HG03196 (cell line): ENCODE results near the gene ZYX.
"Not testable (repeated sequence)": the region's sequence is repeated elsewhere in the genome, so short reads cannot be mapped to it uniquely, and the experiment has no call there.

ENCODE experiments used
- ATAC-seq: cut with Tn5 transposase; IDR thresholded peaks from one replicate; pipeline ENCODE4 v1.9.1; 2021; ENCODE audit not compliant: unreplicated experiment

The ZYX gene

DNA sequence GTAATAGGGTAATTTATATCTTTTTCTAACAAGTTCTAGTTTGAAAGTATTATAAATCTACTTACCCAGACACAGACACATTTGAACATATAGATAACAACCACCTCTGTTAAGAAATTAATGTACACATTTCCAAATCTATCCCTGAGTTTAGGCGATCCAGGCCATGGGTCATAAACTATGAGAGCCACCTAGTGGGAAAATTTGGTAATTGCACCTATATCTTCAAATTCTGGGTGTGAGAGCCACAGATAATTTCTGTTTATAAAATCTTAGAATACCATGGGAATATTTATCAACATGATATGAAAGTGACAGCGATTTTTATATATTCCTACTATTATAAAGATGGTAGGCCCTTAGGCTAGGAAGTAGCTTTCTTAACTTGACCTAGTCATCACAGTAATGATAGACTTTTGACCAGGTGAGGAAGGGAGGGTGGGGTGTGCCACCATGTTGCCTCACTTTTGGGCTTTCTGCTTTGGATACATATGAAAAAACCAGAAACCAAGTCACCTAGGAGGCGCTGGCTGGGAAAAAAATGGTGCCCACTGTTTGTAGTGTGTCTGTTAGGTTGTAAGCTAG is 35.5 kb downstream of the ZYX start:
- ATAC-seq, result no peak

DNA sequence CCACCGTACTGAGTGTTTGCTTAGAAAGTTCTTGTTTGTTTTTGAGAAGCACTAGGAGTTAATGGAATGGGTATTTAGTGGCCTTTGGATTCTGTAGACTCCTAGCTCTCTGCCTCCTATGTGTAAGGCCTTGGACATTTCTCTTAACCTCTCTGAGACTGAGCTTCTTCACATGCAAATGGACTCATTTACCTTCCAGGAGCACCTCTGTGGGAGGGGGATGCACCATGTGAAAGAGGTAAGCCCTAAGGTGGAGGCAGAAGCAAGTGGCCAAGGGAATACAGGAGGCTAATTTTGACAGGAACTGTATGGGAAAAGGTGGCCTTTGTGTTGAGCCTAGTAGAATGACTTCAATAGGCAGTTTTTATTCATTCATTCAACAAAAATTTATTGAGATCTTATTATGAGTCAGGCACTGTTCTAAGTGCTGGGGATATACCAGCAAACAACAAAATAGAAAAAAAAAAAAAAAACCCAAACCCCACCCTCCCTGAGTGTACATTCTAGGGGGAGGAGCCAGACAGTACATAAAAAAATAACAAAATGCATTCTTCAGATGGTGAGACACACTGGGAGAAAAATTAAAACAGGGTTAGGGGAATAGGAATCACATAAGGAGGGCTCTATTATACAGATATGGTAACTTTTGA is 36.7 kb downstream of the ZYX start:
- ATAC-seq, result no peak

DNA sequence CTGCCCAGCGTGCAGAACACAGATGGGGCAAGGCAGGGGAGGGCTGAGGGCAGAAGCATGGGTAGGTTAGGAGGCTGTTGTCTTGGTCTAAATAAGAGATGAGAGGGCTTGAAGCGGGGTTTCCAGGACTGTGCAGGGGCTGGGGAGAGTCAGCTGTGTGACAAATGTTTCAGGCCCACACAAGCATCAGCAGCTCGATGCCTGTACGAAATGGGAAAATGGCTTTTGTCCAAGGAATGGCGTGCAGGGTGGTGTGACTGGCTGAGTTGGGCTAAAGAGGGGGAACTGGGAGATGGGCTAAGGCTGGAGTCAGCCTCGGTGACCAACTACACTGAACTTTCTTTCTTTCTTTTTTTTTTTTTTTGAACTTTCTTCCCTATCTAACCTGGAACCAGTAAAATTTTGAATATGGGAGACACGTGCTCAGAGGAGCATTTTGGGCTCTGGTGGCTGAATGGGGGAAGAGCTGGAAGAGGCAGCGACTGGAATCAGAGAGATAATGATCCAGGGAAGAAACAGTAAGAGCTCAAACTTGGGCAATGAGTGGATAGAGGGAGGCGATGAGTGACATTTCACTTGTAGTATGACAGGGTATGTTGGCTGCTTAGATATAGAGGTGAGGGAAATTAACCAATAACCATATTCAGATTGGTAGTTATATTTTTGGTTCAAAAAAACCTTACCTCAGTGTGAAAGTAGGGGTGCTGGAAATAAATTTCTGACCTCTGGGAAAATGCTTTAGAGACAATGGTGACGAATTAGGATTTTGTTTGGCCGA is 37.7 kb downstream of the ZYX start:
- no peak for ATAC-seq

DNA sequence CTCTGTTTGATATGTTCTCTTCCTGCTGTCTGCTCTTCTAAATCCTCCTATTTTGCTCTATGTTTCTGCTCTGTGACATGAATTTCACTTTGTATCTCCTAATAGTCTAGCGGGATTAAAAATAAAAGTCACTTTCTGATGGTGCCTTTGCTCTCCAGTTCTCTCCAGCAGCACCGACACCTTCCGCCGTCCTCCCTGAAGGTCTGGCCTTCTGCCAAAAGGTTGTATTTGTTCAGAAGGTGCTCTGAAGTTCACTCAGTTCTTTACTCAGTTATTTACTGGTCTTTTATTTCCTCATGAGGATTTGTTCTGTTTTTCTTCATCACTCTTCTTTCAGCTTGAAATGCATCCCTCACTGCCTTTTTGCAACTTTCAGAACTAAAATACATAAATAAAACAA is 38.7 kb downstream of the ZYX start:
- ATAC-seq, result no peak

- ATAC-seq, result not testable (repeated sequence)
Measured at GRCh38 chr7:143420624-143421023, 39.5 kb downstream of the ZYX start.

- no peak for ATAC-seq
Measured at GRCh38 chr7:143422033-143422432, 40.9 kb downstream of the ZYX start.

GRCh38 chr7:143424476-143424875 is 43.3 kb downstream of the ZYX start:
- ATAC-seq, result not testable (repeated sequence)

- no peak for ATAC-seq
Measured at GRCh38 chr7:143426479-143427142, 45.5 kb downstream of the ZYX start.

DNA sequence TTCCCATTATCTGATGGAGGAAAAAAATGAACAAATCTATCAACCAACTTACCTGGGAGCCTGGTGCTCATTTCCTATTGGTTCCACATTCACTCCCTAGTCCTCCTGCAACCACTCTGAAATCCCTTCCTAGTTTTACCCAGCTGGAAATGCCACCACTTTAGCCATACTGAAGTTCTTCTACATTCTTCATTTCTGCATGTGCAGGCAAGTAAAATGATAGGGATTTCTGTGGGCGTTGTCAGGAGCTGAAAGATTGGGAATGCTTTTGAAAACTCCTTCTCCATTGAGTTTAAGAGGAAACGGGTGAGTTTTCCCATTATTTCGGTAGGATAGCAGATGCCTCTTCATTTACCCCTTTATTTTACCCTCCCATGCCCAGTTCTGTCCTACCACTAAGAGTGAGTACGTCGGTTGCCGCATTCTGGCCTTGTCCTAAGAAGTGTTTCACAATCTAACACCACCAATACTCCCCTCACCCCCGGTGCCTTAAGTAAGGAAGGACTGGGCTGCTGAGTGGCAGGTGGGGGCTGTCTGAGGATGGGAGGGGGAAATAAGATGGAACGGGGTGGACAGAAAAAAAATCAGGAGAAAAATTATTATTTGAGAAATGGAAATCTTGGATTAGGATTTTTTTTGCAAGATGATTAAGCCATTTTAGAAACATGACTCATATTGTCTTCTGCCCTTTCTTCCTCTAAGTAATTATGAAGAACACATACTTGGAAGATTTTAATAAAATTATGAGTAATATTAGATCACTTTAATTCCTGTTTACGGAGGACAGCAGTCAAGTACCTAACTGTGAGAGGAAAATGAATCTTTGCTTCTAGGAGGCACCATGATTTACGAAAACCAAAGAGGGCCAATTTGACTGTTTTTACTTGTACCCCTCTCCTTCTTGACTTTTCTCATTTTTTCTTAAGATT is 48.9 kb downstream of the ZYX start:
- no peak for ATAC-seq

DNA sequence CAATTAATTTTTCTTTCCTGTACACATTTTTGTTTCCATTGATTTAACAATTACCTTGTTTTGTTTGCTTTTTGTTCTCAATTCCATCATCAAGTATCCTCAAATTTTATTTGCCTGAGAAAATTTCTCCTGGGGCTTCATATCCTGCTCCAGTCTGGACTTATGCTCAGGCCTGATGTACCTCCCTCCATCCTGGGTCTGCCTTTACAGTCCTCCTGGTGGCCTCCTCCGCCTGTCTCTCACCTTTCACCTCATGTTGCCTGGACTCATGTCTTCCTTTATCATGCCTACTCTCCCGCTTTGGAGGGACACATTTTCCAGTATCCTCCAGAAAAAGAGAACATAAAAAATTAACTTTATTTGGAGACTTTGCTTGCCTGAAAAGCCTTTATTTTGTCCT is 50.0 kb downstream of the ZYX start:
- no peak for ATAC-seq

GRCh38 chr7:143433759-143434158 is 52.6 kb downstream of the ZYX start:
- ATAC-seq, result no peak

DNA sequence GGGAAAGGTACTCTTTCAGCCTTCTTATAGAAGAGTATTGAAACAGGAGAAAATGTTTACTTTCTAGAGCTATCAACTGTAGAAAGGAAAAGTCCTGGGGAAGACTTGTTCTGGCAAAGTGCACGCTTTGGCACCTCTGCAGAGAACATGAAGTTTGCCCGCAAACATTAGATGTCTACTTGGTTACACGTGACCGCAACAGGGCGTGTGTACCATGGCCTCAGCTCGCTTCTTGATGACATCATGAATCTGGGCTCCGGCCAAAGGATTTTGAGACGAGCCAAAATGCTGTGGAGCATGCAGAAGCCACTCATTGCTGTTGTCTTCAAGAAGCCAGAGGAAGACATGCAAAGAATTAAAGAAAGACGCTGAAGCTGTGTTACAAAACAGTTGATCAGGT is 53.5 kb downstream of the ZYX start:
- ATAC-seq, result no peak

DNA sequence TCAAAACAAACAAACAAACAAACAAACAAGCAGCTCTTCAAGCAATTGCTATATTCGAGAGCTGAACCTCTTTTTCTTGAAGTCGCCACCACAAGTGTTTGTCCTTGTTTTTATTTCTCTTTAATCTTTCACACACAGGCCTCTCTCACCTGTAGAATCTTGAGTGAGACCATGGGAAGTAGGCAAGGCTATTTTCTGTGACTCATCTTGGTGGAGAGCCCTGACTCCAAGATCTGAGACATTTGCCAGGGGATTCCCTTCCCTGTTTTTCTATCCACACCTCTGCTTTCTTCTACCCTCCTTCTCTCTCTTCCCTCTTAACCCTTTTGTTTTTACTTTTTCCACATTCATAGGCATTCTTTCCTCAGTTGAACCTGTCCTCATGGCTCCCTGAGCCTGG is 54.1 kb downstream of the ZYX start:
- ATAC-seq, result no peak

DNA sequence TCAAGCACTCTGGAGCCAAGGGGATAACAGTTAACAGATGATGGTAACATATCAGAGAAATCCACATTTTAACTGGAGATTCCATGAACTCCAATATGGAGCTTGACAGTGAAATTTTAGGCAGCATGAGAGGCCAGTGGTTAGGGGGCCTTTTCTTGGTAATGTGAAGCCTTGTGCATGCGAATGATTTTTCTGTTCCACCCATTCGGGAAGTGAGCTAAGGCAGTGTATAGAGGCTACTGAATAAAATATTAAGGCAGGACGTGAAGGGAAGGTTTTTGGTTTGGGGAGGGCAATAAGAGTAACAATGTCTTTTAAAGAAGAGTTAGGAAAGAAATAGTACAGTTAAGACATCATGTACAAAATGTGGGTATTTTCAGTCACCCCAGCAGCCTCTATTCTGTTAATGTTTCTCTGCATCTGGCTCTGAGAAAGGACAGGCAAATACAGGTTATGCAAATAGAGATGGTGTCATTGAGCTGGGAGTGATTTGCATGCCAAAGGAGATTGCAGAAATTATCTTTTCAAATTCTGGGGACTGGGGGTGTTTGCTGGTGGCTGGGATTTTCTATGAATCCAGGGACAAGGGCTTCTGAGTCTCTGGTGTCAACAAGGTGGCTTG is 55.3 kb downstream of the ZYX start:
- ATAC-seq, result peak; percentile 75

GRCh38 chr7:143437578-143437977 is 56.4 kb downstream of the ZYX start:
- ATAC-seq, result no peak

- no peak for ATAC-seq
Measured at GRCh38 chr7:143439866-143440265, 58.7 kb downstream of the ZYX start.
